K562 (cell line): ENCODE results near the gene ABCA13. TPM values are rescaled to one million over a fixed set of nuclear protein-coding genes. Genes with fewer than 3 reads are reported as not detected.

Experiments
- ATAC-seq: fragments of 200-7000 bp; cut with Tn5 transposase; 3 replicates; pipeline ENCODE4 v1.9.1; 2020; ENCODE audit warnings: moderate library complexity
- BruUV-seq: library from RNA; stranded (reverse); fragments of 400-500 nt; replicated peaks from 2 replicates; lab custom pipeline; 2021; lab: Mats Ljungman, UMichigan
- CTCF ChIA-PET: fragments of 300-600 bp; formaldehyde crosslinking; extraction: SDS; loops from one replicate; lab custom pipeline; 2021; ENCODE audit warnings: low intra/inter-chr PET ratio; lab: Yijun Ruan, JAX
- POLR2A ChIA-PET: fragments of 300-600, 350-650 bp; sonication (Branson Sonifier 250); formaldehyde crosslinking; extraction: SDS; loops from one replicate; lab custom pipeline; 2021; ENCODE audit warnings: antibody characterized with exemption, inconsistent platforms; lab: Yijun Ruan, JAX
- DNase-seq, 4 experiments: peaks; one replicate each; pipeline versions ENCODE4 v3.0.0 to v3.0.0-alpha.2; 2011 to 2018; ENCODE audit warnings: low spot score in 3 of 4, mixed read lengths in 3 of 4; ENCODE audit errors: extremely low read depth in 1 of 4
- FAIRE-seq: peaks from 2 replicates; lab custom pipeline; 2011; peaks lifted over from hg19 to GRCh38; lab: Jason Lieb, UNC
- H2AFZ ChIP-seq: 2 replicates; pipeline ENCODE4 v1.6.0; 2011; ENCODE audit warnings: low read depth, low read length, control low read depth, inconsistent platforms
- H3K27ac ChIP-seq: fragments of 200-600 bp; 3 replicates; pipeline ENCODE4 v1.8.0; 2011; ENCODE audit warnings: low read depth, mild to moderate bottlenecking, control low read depth, inconsistent platforms, low read length, moderate library complexity, mixed read lengths; ENCODE audit errors: extremely low read depth
- H3K27me3 ChIP-seq, 2 experiments: fragments of 300-600 bp in 1 of 2; 2 replicates in 1 of 2; 3 replicates in 1 of 2; pipeline versions ENCODE4 v1.6.0 to v1.8.0; 2011; ENCODE audit warnings: inconsistent platforms in 2 of 2, low read length in 2 of 2, mild to moderate bottlenecking in 1 of 2, mixed read lengths in 1 of 2, moderate library complexity in 1 of 2; ENCODE audit not compliant: control insufficient read depth in 2 of 2, insufficient read depth in 2 of 2
- H3K36me3 ChIP-seq: fragments of 300-600 bp; 3 replicates; pipeline ENCODE4 v1.8.0; 2011; ENCODE audit warnings: mild to moderate bottlenecking, low read length, inconsistent platforms; ENCODE audit not compliant: control insufficient read depth, insufficient read depth
- H3K4me1 ChIP-seq, 2 experiments: fragments of 200-600 bp in 1 of 2; replicated peaks in 1 of 2; 2 replicates in 1 of 2; 3 replicates in 1 of 2; pipeline versions ENCODE4 v1.5.1 to v1.8.0; 2011; ENCODE audit warnings: inconsistent platforms in 2 of 2, low read length in 2 of 2, mild to moderate bottlenecking in 1 of 2, mixed read lengths in 1 of 2, moderate library complexity in 1 of 2; ENCODE audit not compliant: control insufficient read depth in 2 of 2, insufficient read depth in 2 of 2
- H3K4me2 ChIP-seq: 2 replicates; pipeline ENCODE4 v1.6.1; 2011; ENCODE audit warnings: low read length, control low read depth, inconsistent platforms, mixed read lengths; ENCODE audit not compliant: insufficient read depth
- H3K4me3 ChIP-seq: fragments of 200-600 bp; sonication (generic), shearing (Covaris generic); 2 replicates; pipeline ENCODE4 v1.5.1; 2016; ENCODE audit warnings: control low read depth, inconsistent platforms
- H3K79me2 ChIP-seq: fragments of 200-600 bp; 3 replicates; pipeline ENCODE4 v1.8.0; 2011; ENCODE audit warnings: low read length, inconsistent platforms; ENCODE audit not compliant: control insufficient read depth, insufficient read depth
- H3K9ac ChIP-seq, 2 experiments: 2 replicates each; pipeline versions ENCODE4 v1.6.0 to v1.6.1; 2011; ENCODE audit warnings: low read depth in 2 of 2, low read length in 2 of 2, control low read depth in 1 of 2, inconsistent platforms in 1 of 2, mild to moderate bottlenecking in 1 of 2, mixed read lengths in 1 of 2; ENCODE audit not compliant: insufficient read depth in 1 of 2
- H3K9me1 ChIP-seq: one replicate; pipeline ENCODE4 v1.6.0; 2011; ENCODE audit warnings: inconsistent platforms, mild to moderate bottlenecking, low read length, moderate library complexity; ENCODE audit not compliant: control insufficient read depth, insufficient read depth
- H3K9me3 ChIP-seq: replicated peaks from 2 replicates; pipeline ENCODE4 v1.5.1; 2011; ENCODE audit warnings: low read depth, low read length, inconsistent platforms; ENCODE audit not compliant: control insufficient read depth, insufficient read depth
- H4K20me1 ChIP-seq: replicated peaks from 2 replicates; pipeline ENCODE4 v1.6.1; 2011; ENCODE audit warnings: low read length, inconsistent platforms, mixed read lengths; ENCODE audit not compliant: control insufficient read depth, insufficient read depth
- ARID3B ChIP-seq: fragments of 250-450 bp; sonication (Bioruptor Pico); IDR thresholded peaks from 2 replicates; pipeline ENCODE4 v1.4.0; 2020; ENCODE audit warnings: borderline replicate concordance
- EHMT2 ChIP-seq: fragments of 450-650 bp; IDR thresholded peaks from 2 replicates; pipeline ENCODE4 v1.6.1; 2018; ENCODE audit warnings: antibody characterized with exemption
- KLF10 ChIP-seq: fragments of 250-450 bp; sonication (Bioruptor Pico); IDR thresholded peaks from 2 replicates; pipeline ENCODE4 v1.6.1; 2021; ENCODE audit warnings: matching md5 sums
- NCOA2 ChIP-seq, 2 experiments: fragments of 450-650 bp; IDR thresholded peaks; 2 replicates each; pipeline ENCODE4 v1.6.1; 2018; ENCODE audit warnings: mild to moderate bottlenecking in 2 of 2, moderate library complexity in 1 of 2; ENCODE audit not compliant: partially characterized antibody in 2 of 2
- NELFE ChIP-seq: IDR thresholded peaks from 2 replicates; pipeline ENCODE4 v1.6.1; 2011; ENCODE audit warnings: mild to moderate bottlenecking; ENCODE audit not compliant: insufficient read depth, insufficient read length
- NFIX ChIP-seq: fragments of 250-450 bp; sonication (Bioruptor Pico); IDR thresholded peaks from 2 replicates; pipeline ENCODE4 v1.4.0; 2020; ENCODE audit warnings: low read depth, mild to moderate bottlenecking, moderate library complexity
- POU5F1 ChIP-seq: fragments of 150-350 bp; IDR thresholded peaks from 2 replicates; pipeline ENCODE4 v1.6.1; 2014; ENCODE audit warnings: borderline replicate concordance, low read length, low read depth, mild to moderate bottlenecking; ENCODE audit not compliant: partially characterized antibody
- RNF2 ChIP-seq: sonication (generic); IDR thresholded peaks from 2 replicates; pipeline ENCODE4 v1.6.1; 2016
- SNRNP70 ChIP-seq: fragments of 200-400 bp; formaldehyde crosslinking; optimal IDR thresholded peaks from 2 replicates; pipeline ENCODE3; 2017; ENCODE audit warnings: low read depth, low read length
- SRSF7 ChIP-seq: fragments of 200-400 bp; formaldehyde crosslinking; optimal IDR thresholded peaks from 2 replicates; pipeline ENCODE3; 2017; ENCODE audit warnings: mild to moderate bottlenecking, low read depth, low read length
- THAP12 ChIP-seq: fragments of 250-450 bp; sonication (Bioruptor Pico); IDR thresholded peaks from 2 replicates; pipeline ENCODE4 v1.9.0; 2021; ENCODE audit warnings: mild to moderate bottlenecking, inconsistent platforms
- ZC3H4 ChIP-seq: sonication (generic); formaldehyde crosslinking; IDR thresholded peaks from 2 replicates; pipeline ENCODE4 v1.9.0; 2021; ENCODE audit warnings: missing genetic modification reagents, borderline replicate concordance
- ZNF274 ChIP-seq: IDR thresholded peaks from 2 replicates; pipeline ENCODE4 v1.6.1; 2011; ENCODE audit warnings: low read depth, mild to moderate bottlenecking, low read length, moderate library complexity, borderline replicate concordance
- ZNF584 ChIP-seq: fragments of 200-800 bp; sonication (Bioruptor generic); IDR thresholded peaks from 2 replicates; pipeline ENCODE4 v1.6.1; 2016; ENCODE audit warnings: low read depth, mild to moderate bottlenecking, missing genetic modification characterization, missing compliant biosample characterization
- ZNF696 ChIP-seq: fragments of 250-450 bp; sonication (Bioruptor Pico); conservative IDR thresholded peaks from 2 replicates; pipeline ENCODE4 v1.4.0; 2020; ENCODE audit warnings: mild to moderate bottlenecking, moderate library complexity
- WGBS: fragments of 100-300 bp; shearing (Covaris generic); methylation state at CpG from one replicate; pipeline ENCODE4 v1.1.6; 2016; ENCODE audit warnings: low coverage, mixed read lengths; ENCODE audit not compliant: insufficient coverage; ENCODE audit errors: missing lambda C conversion rate; 5-methylcytosine and 5-hydroxymethylcytosine counted together
- in situ Hi-C: fragments of 300-500 bp; cut with MboI; formaldehyde crosslinking; loops from 4 replicates; pipeline ENCODE4 v1.15.0; 2018; ENCODE audit warnings: inconsistent platforms, mixed read lengths
- intact Hi-C: fragments of 100-400 bp; cut with micrococcal nuclease; formaldehyde crosslinking; loops from 2 replicates; pipeline ENCODE4 v1.14.2; 2022
- polyA plus RNA-seq, 8 experiments: library from polyadenylated mRNA; depleted of rRNA in 4 of 8; stranded (reverse) in 5 of 8; unstranded in 3 of 8; fragments of >200 nt; fragmentation: Nextera tagmentation in 2 of 8; fragmentation: Illumina TruSeq in 1 of 8; extraction: Ambion mirVana in 2 of 8; extraction: Trizol in 1 of 8; gene quantifications; 2 replicates each; pipeline versions ENCODE4 v1.2.1 to v1.2.3, GENCODE V29; 2011 to 2014; ENCODE audit warnings: inconsistent platforms in 1 of 8, missing spikeins in 1 of 8
- total RNA-seq, 7 experiments: library from RNA; depleted of rRNA in 6 of 7; stranded (reverse); fragments of >200 nt in 6 of 7; fragmentation: Illumina TruSeq in 2 of 7; extraction: Trizol in 2 of 7; gene quantifications; 2 replicates each; pipeline versions ENCODE4 v1.2.1 to v1.2.3, GENCODE V29; 2011 to 2021; ENCODE audit warnings: low replicate concordance in 1 of 7

The ABCA13 gene
- total and polyA plus RNA-seq, 9 of the 15 experiments (the other 6 are each of a cell fraction or from before 2014, with no cell fraction given), result 0.14 to 1.5 (median 0.38) TPM

GRCh38 chr7:48587475-48587874, 416.2 kb downstream of the ABCA13 start:
- ChIA-PET POLR2A (no interaction called here), CTCF (no interaction called here)
- no peak overlapping the region for H3K27ac ChIP-seq
- no peak for FAIRE-seq
- DNase-seq, result no peak
- in situ Hi-C loops, result no loop called here
- no peaks in the 10 kb centered on the region for H3K4me1 ChIP-seq
- no peaks in the 10 kb centered on the region for H3K36me3 ChIP-seq
- H3K9ac ChIP-seq, result no peak overlapping the region
- no peaks in the 10 kb centered on the region for H3K9me1 ChIP-seq
- H3K9me3 ChIP-seq, result peaks cover 2% of the 10 kb centered on the region; the same call in 1 of the 2 replicates
- no peak overlapping the region for H2AFZ ChIP-seq
- H3K4me3 ChIP-seq, result no peak overlapping the region
- H3K79me2 ChIP-seq, result no peaks in the 10 kb centered on the region
- no peaks in the 10 kb centered on the region for H4K20me1 ChIP-seq
- H3K27me3 ChIP-seq, result no peaks in the 10 kb centered on the region
- no TSS peak for BruUV-seq
- no peak overlapping the region for H3K4me2 ChIP-seq
- intact Hi-C loops, result no loop called here
- TF ChIP-seq EHMT2, result no peak
- TF ChIP-seq ZNF696 (CRISPR knock-in tag), result no peak
- no peak for TF ChIP-seq SNRNP70
- no peak for TF ChIP-seq ZNF274
- TF ChIP-seq NELFE, result no peak
- TF ChIP-seq ZNF584 (CRISPR knock-in tag), result no peak
- TF ChIP-seq NCOA2 (IDR thresholded peaks at IDR 0.05; ENCODE audit: partially characterized antibody in 2 of 2), result no peak
- no peak for ATAC-seq

- Histone ChIP-seq H3K4me2 (no peak overlapping the region), H3K27ac (no peak overlapping the region), H3K4me1 (no peaks in the 10 kb centered on the region), H3K4me3 (no peak overlapping the region), H3K9me3 (no peaks in the 10 kb centered on the region), H3K36me3 (no peaks in the 10 kb centered on the region), H3K79me2 (no peaks in the 10 kb centered on the region), H3K27me3 (no peaks in the 10 kb centered on the region), H3K9me1 (no peaks in the 10 kb centered on the region), H3K9ac (no peak overlapping the region), H2AFZ (no peak overlapping the region), H4K20me1 (no peaks in the 10 kb centered on the region)
- ChIA-PET POLR2A (no interaction called here), CTCF (no interaction called here)
- in situ Hi-C loops, result no loop called here
- ATAC-seq, result no peak
- BruUV-seq, result no TSS peak
- WGBS, result 4% methylated on average over 2 of the region's 2 CpGs
- no peak for DNase-seq
- intact Hi-C loops, result no loop called here
- no peak for FAIRE-seq
- TF ChIP-seq NFIX (CRISPR knock-in tag) (no peak), KLF10 (CRISPR knock-in tag) (no peak), ZC3H4 (no peak), ARID3B (CRISPR knock-in tag) (no peak), POU5F1 (no peak), SRSF7 (no peak), RNF2 (no peak), THAP12 (CRISPR knock-in tag) (no peak)
Observed at GRCh38 chr7:48594349-48594748, 423.1 kb downstream of the ABCA13 start.
